Nephron progenitor cell (in vitro differentiated cells): ENCODE data around the gene KRT16.
"Not testable (repeated sequence)": the region's sequence is repeated elsewhere in the genome, so short reads cannot be mapped to it uniquely, and the experiment has no call there.

Source experiments
- DNase-seq: peaks from one replicate; pipeline ENCODE4 v3.0.0; 2021
- H3K27ac Mint-ChIP-seq: 2 replicates; pipeline ENCODE4 v1.8.0; 2021; ENCODE audit warnings: mild to moderate bottlenecking, moderate library complexity, mixed read lengths
- H3K27me3 Mint-ChIP-seq: 2 replicates; pipeline ENCODE4 v1.8.0; 2021; ENCODE audit warnings: mild to moderate bottlenecking, low read depth, mixed read lengths; ENCODE audit not compliant: poor library complexity
- H3K36me3 Mint-ChIP-seq: 2 replicates; pipeline ENCODE4 v1.8.0; 2021; ENCODE audit warnings: low read depth, mixed read lengths
- H3K4me1 Mint-ChIP-seq: 2 replicates; pipeline ENCODE4 v1.8.0; 2021; ENCODE audit warnings: mixed read lengths
- H3K4me3 Mint-ChIP-seq: 2 replicates; pipeline ENCODE4 v1.8.0; 2021; ENCODE audit warnings: mild to moderate bottlenecking, moderate library complexity, mixed read lengths
- H3K9me3 Mint-ChIP-seq: 2 replicates; pipeline ENCODE4 v1.8.0; 2021; ENCODE audit warnings: mild to moderate bottlenecking, moderate library complexity, mixed read lengths
- TF ChIP-seq, protein P1 (sequence below): fragments of 200-600 bp; sonication (generic); IDR thresholded peaks from 2 replicates; pipeline ENCODE4 v1.5.0; 2021; ENCODE audit warnings: antibody characterized with exemption

Gene KRT16

DNA sequence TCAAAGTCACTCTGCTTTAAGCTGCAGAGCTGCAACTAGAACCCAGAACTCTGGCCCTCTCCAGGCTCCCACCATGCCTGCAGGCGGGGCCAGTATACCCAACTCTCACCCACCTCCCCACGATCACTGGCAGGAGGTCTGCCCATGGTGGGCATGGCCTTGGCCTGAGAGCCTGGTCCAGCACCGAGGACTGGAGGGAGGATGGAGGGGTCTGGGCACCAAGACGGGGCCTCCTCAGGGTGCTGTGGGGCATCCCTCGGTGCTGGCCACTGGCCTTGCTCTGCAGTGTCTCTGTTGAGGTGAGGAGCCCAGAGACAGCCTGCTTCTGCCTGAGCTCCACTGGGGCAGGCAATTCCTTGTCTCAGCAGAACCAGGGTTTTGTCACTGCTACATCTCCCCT is 1.5 kb upstream of the KRT16 start:
- Mint-ChIP-seq H3K4me1 (peaks cover 34% of the 10 kb centered on the region), H3K4me3 (no peak overlapping the region), H3K27me3 (peaks cover 17% of the 10 kb centered on the region), H3K36me3 (no peaks in the 10 kb centered on the region), H3K27ac (no peak overlapping the region), H3K9me3 (no peaks in the 10 kb centered on the region)
- DNase-seq = no peak
- TF ChIP-seq, protein P1, sequence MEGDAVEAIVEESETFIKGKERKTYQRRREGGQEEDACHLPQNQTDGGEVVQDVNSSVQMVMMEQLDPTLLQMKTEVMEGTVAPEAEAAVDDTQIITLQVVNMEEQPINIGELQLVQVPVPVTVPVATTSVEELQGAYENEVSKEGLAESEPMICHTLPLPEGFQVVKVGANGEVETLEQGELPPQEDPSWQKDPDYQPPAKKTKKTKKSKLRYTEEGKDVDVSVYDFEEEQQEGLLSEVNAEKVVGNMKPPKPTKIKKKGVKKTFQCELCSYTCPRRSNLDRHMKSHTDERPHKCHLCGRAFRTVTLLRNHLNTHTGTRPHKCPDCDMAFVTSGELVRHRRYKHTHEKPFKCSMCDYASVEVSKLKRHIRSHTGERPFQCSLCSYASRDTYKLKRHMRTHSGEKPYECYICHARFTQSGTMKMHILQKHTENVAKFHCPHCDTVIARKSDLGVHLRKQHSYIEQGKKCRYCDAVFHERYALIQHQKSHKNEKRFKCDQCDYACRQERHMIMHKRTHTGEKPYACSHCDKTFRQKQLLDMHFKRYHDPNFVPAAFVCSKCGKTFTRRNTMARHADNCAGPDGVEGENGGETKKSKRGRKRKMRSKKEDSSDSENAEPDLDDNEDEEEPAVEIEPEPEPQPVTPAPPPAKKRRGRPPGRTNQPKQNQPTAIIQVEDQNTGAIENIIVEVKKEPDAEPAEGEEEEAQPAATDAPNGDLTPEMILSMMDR = no peak

DNA sequence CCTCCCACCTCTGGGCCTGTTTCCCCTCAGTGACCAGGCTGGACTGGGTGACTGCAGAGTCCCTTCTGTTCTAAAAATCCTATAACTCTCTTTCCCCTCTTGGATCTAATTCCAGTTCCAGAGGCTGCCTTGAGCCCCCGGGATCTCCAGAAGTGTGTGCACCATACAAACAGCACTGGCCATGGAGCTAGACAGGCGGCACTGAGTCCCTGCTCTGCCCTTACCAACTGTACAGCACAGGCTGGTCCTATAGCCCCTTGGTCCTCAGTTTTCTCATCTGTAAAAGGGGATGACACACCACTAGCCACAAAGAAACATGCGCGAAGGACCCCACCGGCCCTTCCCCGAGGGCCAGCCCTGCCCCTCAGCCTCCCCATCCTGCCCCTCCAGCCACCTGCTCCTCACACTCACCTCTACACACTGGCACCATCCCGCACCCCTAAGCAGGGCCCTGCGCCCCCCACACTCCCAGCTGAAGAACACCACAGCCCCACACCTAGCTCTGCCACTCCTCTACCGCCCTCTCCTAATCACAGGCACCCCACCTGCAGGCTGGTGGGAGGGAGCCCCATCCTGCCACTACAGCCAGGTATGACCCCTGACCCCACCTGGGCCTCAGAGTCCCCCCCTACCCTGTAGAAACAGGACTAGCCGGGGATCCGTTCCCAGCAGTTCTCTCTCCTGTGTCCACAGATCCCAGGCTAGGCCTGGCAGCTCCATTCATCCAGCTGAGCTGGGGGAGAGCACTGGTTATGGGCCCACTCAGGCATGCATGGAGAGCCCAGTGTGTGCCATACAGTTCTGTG is 913 bp upstream of the KRT16 start:
- H3K27ac Mint-ChIP-seq = no peak overlapping the region
- H3K4me3 Mint-ChIP-seq = no peak overlapping the region
- no peak for DNase-seq

DNA sequence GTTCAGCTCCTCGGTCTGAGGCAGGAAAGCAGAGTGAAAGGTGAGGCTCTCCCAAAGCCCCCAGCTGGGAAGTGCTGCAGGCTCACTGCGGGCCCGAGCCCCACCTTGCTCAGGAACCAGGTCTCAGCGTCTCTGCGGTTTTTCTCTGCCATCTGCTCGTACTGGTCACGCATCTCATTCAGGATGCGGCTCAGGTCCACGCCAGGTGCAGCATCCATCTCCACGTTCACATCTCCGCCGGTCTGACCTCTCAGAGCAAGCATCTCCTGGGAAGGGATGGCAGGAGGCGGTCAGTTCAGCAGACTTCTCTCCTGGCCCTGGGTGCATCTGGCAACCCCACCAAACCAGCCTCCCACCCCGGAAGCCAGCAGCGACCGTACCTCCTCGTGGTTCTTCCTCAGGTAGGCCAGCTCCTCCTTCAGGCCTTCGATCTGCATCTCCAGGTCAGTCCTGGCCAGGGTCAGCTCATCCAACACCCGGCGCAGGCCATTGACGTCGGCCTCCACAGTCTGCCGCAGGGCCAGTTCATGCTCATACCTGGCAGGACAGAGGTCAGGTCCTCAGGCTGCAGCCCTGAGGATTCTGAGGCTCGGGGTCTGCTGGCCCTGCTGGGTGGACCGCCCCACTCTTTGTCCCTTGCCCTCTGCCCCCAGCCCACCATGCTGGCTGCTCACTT is 1.5 kb downstream of the KRT16 start:
- Mint-ChIP-seq H3K27ac (no peak overlapping the region), H3K36me3 (peaks cover 10% of the 10 kb centered on the region), H3K4me3 (no peak overlapping the region), H3K9me3 (peaks cover 21% of the 10 kb centered on the region), H3K27me3 (peaks cover 30% of the 10 kb centered on the region), H3K4me1 (peaks cover 17% of the 10 kb centered on the region)
- TF ChIP-seq, protein P1 = no peak
- DNase-seq = no peak

More for the DNA sequence above, 913 bp upstream of the KRT16 start:
- peaks cover 31% of the 10 kb centered on the region for H3K4me1 Mint-ChIP-seq
- TF ChIP-seq, protein P1 = no peak
- peaks cover 4% of the 10 kb centered on the region for H3K9me3 Mint-ChIP-seq
- peaks cover 20% of the 10 kb centered on the region for H3K27me3 Mint-ChIP-seq
- H3K36me3 Mint-ChIP-seq = no peaks in the 10 kb centered on the region

DNA sequence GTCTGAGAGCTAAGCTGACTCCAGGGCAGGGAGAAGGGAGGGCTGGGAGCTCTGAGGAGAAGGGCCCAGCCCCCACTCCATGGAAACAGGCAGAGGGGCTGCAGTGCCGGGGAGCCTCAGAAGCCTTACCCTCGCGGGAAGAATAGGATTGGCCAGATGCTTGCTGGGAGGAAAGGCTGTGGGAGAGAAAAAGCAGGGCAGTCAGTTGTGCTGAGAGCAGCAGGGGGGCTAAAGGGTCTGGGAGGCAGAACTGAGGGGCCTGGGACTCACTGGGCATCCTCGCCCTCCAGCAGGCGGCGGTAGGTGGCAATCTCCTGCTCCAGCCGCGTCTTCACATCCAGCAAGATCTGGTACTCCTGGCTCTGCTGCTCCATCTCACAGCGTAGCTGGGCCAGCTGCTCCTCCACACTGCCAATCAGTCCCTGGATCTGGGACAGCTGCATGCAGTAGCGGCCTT is 2.5 kb downstream of the KRT16 start:
- Mint-ChIP-seq H3K27me3 (peaks cover 35% of the 10 kb centered on the region), H3K9me3 (peaks cover 28% of the 10 kb centered on the region), H3K4me1 (peaks cover 12% of the 10 kb centered on the region)
- not testable (repeated sequence) for H3K27ac Mint-ChIP-seq, H3K36me3 Mint-ChIP-seq, H3K4me3 Mint-ChIP-seq
- peak; percentile 61 for DNase-seq
- TF ChIP-seq, protein P1 = peak; percentile 53

DNA sequence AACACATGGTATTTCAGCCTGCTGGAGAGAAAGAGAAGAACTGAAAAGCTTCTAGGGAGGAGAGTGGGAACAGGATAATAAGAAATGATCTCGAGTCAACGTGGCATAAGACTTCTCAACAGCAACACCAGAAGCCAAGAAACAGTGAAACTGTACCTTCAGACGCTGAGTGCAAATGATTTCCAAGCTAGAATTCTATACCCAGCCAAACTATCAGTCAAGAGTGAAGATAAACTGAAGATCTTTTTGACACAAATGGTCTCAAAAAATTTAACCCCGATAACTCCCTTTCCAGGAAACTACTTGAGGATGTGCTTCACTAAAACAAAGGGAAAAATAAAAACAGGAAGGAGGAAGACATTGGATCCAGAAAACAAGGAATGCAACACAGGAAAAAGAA is 5.6 kb downstream of the KRT16 start:
- Mint-ChIP-seq H3K4me1 (peaks cover 10% of the 10 kb centered on the region), H3K27me3 (peaks cover 42% of the 10 kb centered on the region), H3K9me3 (peaks cover 33% of the 10 kb centered on the region)
- H3K4me3 Mint-ChIP-seq, DNase-seq, H3K36me3 Mint-ChIP-seq, H3K27ac Mint-ChIP-seq: not testable (repeated sequence)

DNA sequence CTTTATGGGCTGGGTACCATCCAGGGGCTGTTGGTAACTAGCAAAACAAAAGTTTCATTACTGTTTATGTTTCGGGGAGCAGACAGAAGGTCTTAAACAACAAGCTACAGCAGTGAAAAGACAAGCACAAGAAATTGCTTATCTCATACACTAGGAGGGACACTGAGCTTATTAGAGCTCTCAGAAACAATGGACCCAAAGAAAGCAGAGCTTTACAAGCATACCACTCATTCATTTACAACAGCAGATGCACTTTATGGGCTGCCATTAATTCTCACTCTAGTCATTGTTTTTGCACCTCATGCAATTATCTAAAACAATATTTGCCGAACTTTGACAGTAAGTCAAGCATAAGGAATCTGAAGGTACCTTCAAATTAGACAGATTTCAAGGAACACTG is 10.0 kb downstream of the KRT16 start:
- TF ChIP-seq, protein P1 = no peak
- Mint-ChIP-seq H3K4me3 (no peak overlapping the region), H3K4me1 (peaks cover 4% of the 10 kb centered on the region), H3K27ac (no peak overlapping the region), H3K36me3 (peaks cover 10% of the 10 kb centered on the region), H3K9me3 (peaks cover 26% of the 10 kb centered on the region), H3K27me3 (peaks cover 27% of the 10 kb centered on the region)
- no peak for DNase-seq
